ENCODE results near the gene MPZL1.

The MPZL1 gene

GRCh38 chr1:167744901-167745300 is 23.1 kb downstream of the MPZL1 start:
- H3K4me3 ChIP-seq (ENCODE audit: low read depth, low read length) = no peak overlapping the region
- TF ChIP-seq, protein P1, sequence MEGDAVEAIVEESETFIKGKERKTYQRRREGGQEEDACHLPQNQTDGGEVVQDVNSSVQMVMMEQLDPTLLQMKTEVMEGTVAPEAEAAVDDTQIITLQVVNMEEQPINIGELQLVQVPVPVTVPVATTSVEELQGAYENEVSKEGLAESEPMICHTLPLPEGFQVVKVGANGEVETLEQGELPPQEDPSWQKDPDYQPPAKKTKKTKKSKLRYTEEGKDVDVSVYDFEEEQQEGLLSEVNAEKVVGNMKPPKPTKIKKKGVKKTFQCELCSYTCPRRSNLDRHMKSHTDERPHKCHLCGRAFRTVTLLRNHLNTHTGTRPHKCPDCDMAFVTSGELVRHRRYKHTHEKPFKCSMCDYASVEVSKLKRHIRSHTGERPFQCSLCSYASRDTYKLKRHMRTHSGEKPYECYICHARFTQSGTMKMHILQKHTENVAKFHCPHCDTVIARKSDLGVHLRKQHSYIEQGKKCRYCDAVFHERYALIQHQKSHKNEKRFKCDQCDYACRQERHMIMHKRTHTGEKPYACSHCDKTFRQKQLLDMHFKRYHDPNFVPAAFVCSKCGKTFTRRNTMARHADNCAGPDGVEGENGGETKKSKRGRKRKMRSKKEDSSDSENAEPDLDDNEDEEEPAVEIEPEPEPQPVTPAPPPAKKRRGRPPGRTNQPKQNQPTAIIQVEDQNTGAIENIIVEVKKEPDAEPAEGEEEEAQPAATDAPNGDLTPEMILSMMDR (IDR thresholded peaks at IDR 0.05; ENCODE audit: low read depth, low read length) = no peak

- TF ChIP-seq, protein P1 (IDR thresholded peaks at IDR 0.05; ENCODE audit: low read depth, low read length) = no peak
- no peak overlapping the region for H3K4me3 ChIP-seq (ENCODE audit: low read depth, low read length)
These were observed 24.4 kb downstream of the MPZL1 start for GRCh38 chr1:167746013-167746672.

DNA sequence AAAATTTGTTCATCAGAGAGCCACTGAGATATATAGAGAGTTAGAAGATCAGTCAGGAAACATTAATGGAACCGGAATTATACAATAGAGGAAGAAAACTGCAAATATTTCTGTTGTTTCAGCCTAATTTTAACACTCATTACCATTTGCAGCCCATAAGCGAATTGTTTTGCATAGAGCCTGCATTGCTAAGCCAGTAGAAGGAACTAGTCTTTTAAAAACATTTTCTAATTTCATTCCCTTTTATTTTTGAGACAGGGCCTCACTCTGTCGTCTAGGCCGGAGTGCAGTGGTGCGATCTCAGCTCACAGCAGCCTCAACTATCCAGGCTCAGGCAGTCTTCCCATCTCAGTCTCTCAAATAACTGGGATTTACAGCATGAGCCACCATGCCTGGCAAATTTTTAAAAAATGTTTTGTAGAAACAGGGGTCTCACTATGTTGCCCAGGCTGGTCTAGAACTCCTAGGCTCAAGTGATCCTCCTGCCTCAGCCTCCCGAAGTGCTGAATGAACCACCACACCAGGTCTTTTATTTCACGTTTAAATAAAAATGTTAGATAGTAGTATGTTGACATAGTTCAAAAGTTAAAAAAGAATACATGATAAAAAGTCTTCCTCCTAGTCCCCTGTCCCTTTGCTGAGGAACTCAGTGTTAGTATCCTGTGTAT is 25.3 kb downstream of the MPZL1 start:
- TF ChIP-seq, protein P1 (IDR thresholded peaks at IDR 0.05; ENCODE audit: low read depth, low read length) = no peak
- no peak overlapping the region for H3K4me3 ChIP-seq (ENCODE audit: low read depth, low read length)

DNA sequence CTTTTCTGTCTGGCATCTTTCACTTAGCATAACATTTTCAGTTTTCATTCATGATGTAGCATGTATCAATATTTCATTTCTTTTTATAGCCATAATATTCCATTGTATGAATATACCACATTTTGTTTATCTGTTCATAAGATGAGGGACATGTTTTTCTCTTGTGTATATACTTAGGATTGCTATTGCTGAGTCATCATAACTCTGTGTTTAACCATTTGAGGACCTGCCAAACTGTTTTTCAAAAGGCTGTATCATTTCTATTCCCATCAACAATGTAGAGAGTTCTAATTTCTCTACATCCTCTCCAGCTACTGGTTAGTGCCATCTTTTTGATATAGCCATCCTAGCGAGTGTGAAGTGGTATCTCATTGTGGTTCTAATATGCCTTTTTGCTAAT is 26.2 kb downstream of the MPZL1 start:
- TF ChIP-seq, protein P1 (IDR thresholded peaks at IDR 0.05; ENCODE audit: low read depth, low read length) = no peak
- H3K4me3 ChIP-seq (ENCODE audit: low read depth, low read length) = no peak overlapping the region

GRCh38 chr1:167748906-167749305 is 27.1 kb downstream of the MPZL1 start:
- H3K4me3 ChIP-seq (ENCODE audit: low read depth, low read length) = no peak overlapping the region

GRCh38 chr1:167749741-167750140 is 28.0 kb downstream of the MPZL1 start:
- TF ChIP-seq, protein P1 (IDR thresholded peaks at IDR 0.05; ENCODE audit: low read depth, low read length) = no peak

More at GRCh38 chr1:167748906-167749305, 27.1 kb downstream of the MPZL1 start:
- TF ChIP-seq, protein P1 (IDR thresholded peaks at IDR 0.05; ENCODE audit: low read depth, low read length) = no peak

GRCh38 chr1:167750641-167751040 is 28.9 kb downstream of the MPZL1 start:
- no peak overlapping the region for H3K4me3 ChIP-seq (ENCODE audit: low read depth, low read length)
- TF ChIP-seq, protein P1 (IDR thresholded peaks at IDR 0.05; ENCODE audit: low read depth, low read length) = no peak

More at GRCh38 chr1:167749741-167750140, 28.0 kb downstream of the MPZL1 start:
- no peak overlapping the region for H3K4me3 ChIP-seq (ENCODE audit: low read depth, low read length)
